Spinal cord (tissue), 10 donors: ENCODE measurements around the gene SBK2. TPM values are rescaled to one million over a fixed set of nuclear protein-coding genes. Genes with fewer than 3 reads are reported as not detected.

Experiments
- DNase-seq, 6 donors: peaks; one replicate each; pipeline versions ENCODE4 v3.0.0 to v3.0.0-alpha.2; 2013 to 2015; ENCODE audit warnings: low spot score in 6 of 6, low read depth in 4 of 6
- H3K27ac ChIP-seq: one replicate; pipeline ENCODE4 v1.5.1; 2013; ENCODE audit warnings: low read depth, low read length, control low read depth
- H3K27me3 ChIP-seq: one replicate; pipeline ENCODE4 v1.6.1; 2013; ENCODE audit warnings: low read length; ENCODE audit not compliant: control insufficient read depth, insufficient read depth
- H3K36me3 ChIP-seq: one replicate; pipeline ENCODE4 v1.6.1; 2013; ENCODE audit warnings: low read length; ENCODE audit not compliant: control insufficient read depth, insufficient read depth
- H3K4me1 ChIP-seq: one replicate; pipeline ENCODE4 v1.6.1; 2013; ENCODE audit warnings: low read length; ENCODE audit not compliant: control insufficient read depth, insufficient read depth
- H3K4me3 ChIP-seq: one replicate; pipeline ENCODE4 v1.5.1; 2013; ENCODE audit warnings: low read depth, low read length, control low read depth
- H3K9me3 ChIP-seq: one replicate; pipeline ENCODE4 v1.6.1; 2013; ENCODE audit warnings: low read length; ENCODE audit not compliant: control insufficient read depth, insufficient read depth
- WGBS: methylation state at CpG from one replicate; pipeline ENCODE4 v1.1.5; 2013; ENCODE audit warnings: missing lambda C conversion rate; ENCODE audit not compliant: insufficient coverage; 5-methylcytosine and 5-hydroxymethylcytosine counted together
- polyA plus RNA-seq, 2 donors: library from polyadenylated mRNA; unstranded; fragments of 120-200 nt; gene quantifications; one replicate each; pipeline ENCODE4 v1.2.1, GENCODE V29; 2013; ENCODE audit not compliant: insufficient read length in 2 of 2
- total RNA-seq, 2 donors: library from RNA; depleted of rRNA in 1 of 2; stranded (reverse); fragments of 120-200 nt in 1 of 2; fragments of >200 nt in 1 of 2; gene quantifications; one replicate each; pipeline versions ENCODE4 v1.2.3 to v1.2.4, GENCODE V29; 2013 to 2014
- donor health status: healthy.

Gene SBK2
- total and polyA plus RNA-seq, 4 donors = 0.15 to 0.44 TPM; not detected in 2

GRCh38 chr19:55559684-55560083 is 22.8 kb upstream of the SBK2 start:
- Histone ChIP-seq H3K4me1 (peaks cover 18% of the 10 kb centered on the region), H3K27ac (no peak overlapping the region), H3K36me3 (no peaks in the 10 kb centered on the region), H3K27me3 (peaks cover 3% of the 10 kb centered on the region), H3K9me3 (no peaks in the 10 kb centered on the region), H3K4me3 (no peak overlapping the region)
- DNase-seq = no peak
- WGBS = 82% methylated on average over 6 of the region's 9 CpGs

GRCh38 chr19:55554741-55555152 is 17.8 kb upstream of the SBK2 start:
- DNase-seq = no peak
- Histone ChIP-seq H3K27ac (no peak overlapping the region), H3K4me1 (peaks cover 5% of the 10 kb centered on the region), H3K4me3 (no peak overlapping the region), H3K27me3 (peaks cover 8% of the 10 kb centered on the region), H3K36me3 (no peaks in the 10 kb centered on the region), H3K9me3 (no peaks in the 10 kb centered on the region)
- WGBS = 53% methylated on average over 4 of the region's 8 CpGs

- Histone ChIP-seq H3K27me3 (peaks cover 9% of the 10 kb centered on the region), H3K4me1 (peaks cover 8% of the 10 kb centered on the region), H3K4me3 (no peak overlapping the region), H3K9me3 (no peaks in the 10 kb centered on the region), H3K36me3 (no peaks in the 10 kb centered on the region), H3K27ac (no peak overlapping the region)
- WGBS = 63% methylated on average over 2 of the region's 9 CpGs
- no peak for DNase-seq
These were observed 17.4 kb upstream of the SBK2 start for GRCh38 chr19:55554302-55554701.

- no peak for DNase-seq
- WGBS = 56% methylated on average over 13 of the region's 13 CpGs
- no peaks in the 10 kb centered on the region for H3K36me3 ChIP-seq
- H3K27me3 ChIP-seq = peaks cover 8% of the 10 kb centered on the region
- peaks cover 8% of the 10 kb centered on the region for H3K4me1 ChIP-seq
- H3K27ac ChIP-seq = no peak overlapping the region
- H3K9me3 ChIP-seq = no peaks in the 10 kb centered on the region
- no peak overlapping the region for H3K4me3 ChIP-seq
These were observed 16.6 kb upstream of the SBK2 start for GRCh38 chr19:55553217-55554182.

DNA sequence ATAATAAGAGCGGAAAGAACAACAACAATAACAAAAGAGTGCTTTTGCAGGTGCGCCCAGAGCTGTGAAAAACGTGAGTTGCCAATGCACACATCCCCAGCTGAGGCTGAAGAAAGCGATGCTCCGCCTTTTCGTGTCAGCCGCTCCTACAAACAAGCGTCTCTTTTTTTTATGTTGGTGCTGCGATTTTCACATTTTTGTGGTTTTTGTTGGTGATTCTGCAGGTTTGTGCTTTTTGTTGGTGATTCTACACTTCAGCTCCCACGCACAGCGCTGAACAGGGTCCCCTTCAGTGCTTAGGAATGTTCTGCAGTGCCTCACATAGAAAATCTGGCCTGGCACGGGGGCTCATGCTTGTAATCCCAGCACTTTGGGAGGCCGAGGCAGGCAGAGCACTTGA is 15.7 kb upstream of the SBK2 start:
- Histone ChIP-seq H3K27ac (no peak overlapping the region), H3K27me3 (peaks cover 8% of the 10 kb centered on the region), H3K36me3 (no peaks in the 10 kb centered on the region), H3K4me1 (peaks cover 8% of the 10 kb centered on the region), H3K9me3 (no peaks in the 10 kb centered on the region), H3K4me3 (no peak overlapping the region)
- DNase-seq = peak in 1 of 6 donors; percentile 14
- WGBS = 48% methylated on average over 7 of the region's 13 CpGs

GRCh38 chr19:55552206-55552605 is 15.3 kb upstream of the SBK2 start:
- no peak overlapping the region for H3K4me3 ChIP-seq
- 63% methylated on average over 2 of the region's 5 CpGs for WGBS
- H3K27me3 ChIP-seq = peaks cover 8% of the 10 kb centered on the region
- peaks cover 8% of the 10 kb centered on the region for H3K4me1 ChIP-seq
- no peak for DNase-seq
- H3K9me3 ChIP-seq = no peaks in the 10 kb centered on the region
- H3K27ac ChIP-seq = no peak overlapping the region
- no peaks in the 10 kb centered on the region for H3K36me3 ChIP-seq

GRCh38 chr19:55550321-55550650 is 13.4 kb upstream of the SBK2 start:
- no peak overlapping the region for H3K4me3 ChIP-seq
- no peaks in the 10 kb centered on the region for H3K9me3 ChIP-seq
- H3K27me3 ChIP-seq = peaks cover 8% of the 10 kb centered on the region
- no CpG with 5 or more reads among the region's 7 CpGs for WGBS
- H3K4me1 ChIP-seq = peaks cover 8% of the 10 kb centered on the region
- no peak overlapping the region for H3K27ac ChIP-seq
- no peak for DNase-seq
- no peaks in the 10 kb centered on the region for H3K36me3 ChIP-seq

DNA sequence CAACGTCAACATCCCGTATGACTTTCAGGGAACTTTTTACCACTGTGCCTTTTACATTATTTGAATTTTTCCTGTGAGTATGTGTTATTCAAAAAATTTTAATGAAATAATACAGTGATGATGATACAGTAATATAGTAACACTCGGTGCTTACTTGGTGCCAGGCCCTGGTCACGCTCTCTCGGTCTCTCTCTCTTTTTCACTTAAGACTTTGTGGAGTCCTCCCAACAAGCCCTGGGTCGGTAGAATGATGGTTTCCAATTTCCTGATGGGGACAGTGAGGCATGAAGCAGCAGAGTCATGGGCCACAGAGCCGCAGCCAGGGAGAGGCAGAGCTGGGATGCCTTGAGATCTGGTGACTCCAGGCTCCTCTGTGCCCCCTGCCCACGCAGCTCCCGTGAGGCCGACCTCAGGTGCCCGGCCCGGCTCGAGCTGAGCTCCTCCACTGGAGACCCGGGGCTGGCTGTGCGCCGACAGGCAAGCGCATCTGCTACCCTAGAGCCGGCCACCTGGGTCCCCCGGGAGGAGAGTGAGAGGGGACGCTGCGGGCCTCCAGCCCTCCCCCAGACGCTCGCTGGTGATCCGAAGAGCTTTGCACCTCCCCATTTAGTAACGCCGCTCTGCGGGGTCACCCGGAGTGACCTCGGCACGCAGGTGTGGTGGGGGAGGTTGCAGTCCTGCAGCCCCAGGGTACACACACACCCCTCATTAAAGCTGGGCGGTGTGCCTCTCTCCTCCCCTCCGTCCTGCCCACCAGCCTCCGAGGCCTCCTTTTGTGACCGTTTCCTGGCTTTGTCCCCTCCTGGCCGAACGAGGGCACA is 12.8 kb upstream of the SBK2 start:
- Histone ChIP-seq H3K4me3 (no peak overlapping the region), H3K27me3 (peaks cover 8% of the 10 kb centered on the region), H3K9me3 (no peaks in the 10 kb centered on the region), H3K27ac (no peak overlapping the region), H3K4me1 (peaks cover 8% of the 10 kb centered on the region), H3K36me3 (no peaks in the 10 kb centered on the region)
- 10% methylated on average over 20 of the region's 36 CpGs for WGBS
- DNase-seq = peak in 2 of 6 donors; percentile 1 to 30

- Histone ChIP-seq H3K27ac (no peak overlapping the region), H3K27me3 (peaks cover 8% of the 10 kb centered on the region), H3K4me1 (peaks cover 8% of the 10 kb centered on the region), H3K36me3 (no peaks in the 10 kb centered on the region), H3K4me3 (no peak overlapping the region), H3K9me3 (no peaks in the 10 kb centered on the region)
- 76% methylated on average over 16 of the region's 17 CpGs for WGBS
- no peak for DNase-seq
These were observed 10.1 kb upstream of the SBK2 start for GRCh38 chr19:55546822-55547614.
